Neural progenitor cell (in vitro differentiated cells): ENCODE data around the gene MNT. TPM values are rescaled to one million over a fixed set of nuclear protein-coding genes. Genes with fewer than 3 reads are reported as not detected.
"Not testable (repeated sequence)": the region's sequence is repeated elsewhere in the genome, so short reads cannot be mapped to it uniquely, and the experiment has no call there.

Source experiments
- DNase-seq: peaks from one replicate; pipeline ENCODE4 v3.0.0-alpha.2; 2016; ENCODE audit warnings: low spot score
- H2AFZ ChIP-seq: fragments of 200-600 bp; sonication (generic); replicated peaks from 2 replicates; pipeline ENCODE4 v1.6.1; 2016; ENCODE audit warnings: antibody characterized with exemption
- H3F3A ChIP-seq: fragments of 200-600 bp; sonication (generic); 2 replicates; pipeline ENCODE4 v1.6.1; 2016; ENCODE audit warnings: antibody characterized with exemption, low read depth
- H3K27ac ChIP-seq: fragments of 200-600 bp; sonication (generic); 2 replicates; pipeline ENCODE4 v1.5.1; 2016; ENCODE audit warnings: mild to moderate bottlenecking
- H3K27me3 ChIP-seq: fragments of 200-600 bp; sonication (generic); 2 replicates; pipeline ENCODE4 v1.6.1; 2016; ENCODE audit warnings: mild to moderate bottlenecking, moderate library complexity
- H3K36me3 ChIP-seq: fragments of 200-600 bp; sonication (generic); 2 replicates; pipeline ENCODE4 v1.5.1; 2016
- H3K4me1 ChIP-seq: fragments of 200-600 bp; sonication (generic); 2 replicates; pipeline ENCODE4 v1.6.1; 2016; ENCODE audit warnings: mixed run types
- H3K4me2 ChIP-seq: fragments of 200-600 bp; sonication (generic); 2 replicates; pipeline ENCODE4 v1.6.1; 2016
- H3K4me3 ChIP-seq: fragments of 200-600 bp; sonication (generic); 2 replicates; pipeline ENCODE4 v1.5.1; 2016
- H3K79me2 ChIP-seq: fragments of 200-600 bp; sonication (generic); 2 replicates; pipeline ENCODE4 v1.6.1; 2016; ENCODE audit warnings: low read depth
- H3K9ac ChIP-seq: fragments of 200-600 bp; sonication (generic); 2 replicates; pipeline ENCODE4 v1.6.1; 2016
- H3K9me3 ChIP-seq: fragments of 200-600 bp; sonication (generic); 2 replicates; pipeline ENCODE4 v1.5.1; 2016; ENCODE audit warnings: low read depth
- H4K20me1 ChIP-seq: fragments of 200-600 bp; sonication (generic); 2 replicates; pipeline ENCODE4 v1.6.1; 2016; ENCODE audit warnings: low read depth
- H3K27ac Mint-ChIP-seq: 3 replicates; pipeline ENCODE4 v1.8.0; 2021; ENCODE audit warnings: mixed read lengths
- H3K27me3 Mint-ChIP-seq: 2 replicates; pipeline ENCODE4 v1.8.0; 2022; ENCODE audit warnings: low read depth, mild to moderate bottlenecking, inconsistent platforms, moderate library complexity, mixed read lengths; ENCODE audit not compliant: insufficient read depth
- H3K36me3 Mint-ChIP-seq: 3 replicates; pipeline ENCODE4 v1.8.0; 2021; ENCODE audit warnings: mixed read lengths
- H3K4me1 Mint-ChIP-seq: 3 replicates; pipeline ENCODE4 v1.8.0; 2021; ENCODE audit warnings: mixed read lengths
- H3K4me3 Mint-ChIP-seq: 3 replicates; pipeline ENCODE4 v1.8.0; 2021; ENCODE audit warnings: mild to moderate bottlenecking, moderate library complexity, mixed read lengths
- H3K9me3 Mint-ChIP-seq: 3 replicates; pipeline ENCODE4 v1.8.0; 2020; ENCODE audit warnings: mixed read lengths
- EZH2 ChIP-seq: fragments of 200-600 bp; sonication (generic); IDR thresholded peaks from 2 replicates; pipeline ENCODE4 v1.6.1; 2017; ENCODE audit warnings: antibody characterized with exemption, mild to moderate bottlenecking, moderate library complexity
- EZH2phosphoT487 ChIP-seq: fragments of 200-600 bp; sonication (generic); IDR thresholded peaks from 2 replicates; pipeline ENCODE4 v1.6.1; 2017; ENCODE audit warnings: antibody characterized with exemption
- total RNA-seq: library from RNA; depleted of rRNA; stranded (reverse); fragments of >200 nt; gene quantifications from 2 replicates; pipeline ENCODE4 v1.2.3, GENCODE V29; 2015; ENCODE audit warnings: low replicate concordance
- TF ChIP-seq, protein P1 (sequence below): fragments of 200-600 bp; sonication (generic); IDR thresholded peaks from 2 replicates; pipeline ENCODE4 v1.5.1; 2017; ENCODE audit warnings: antibody characterized with exemption, mild to moderate bottlenecking

MNT gene, protein sequence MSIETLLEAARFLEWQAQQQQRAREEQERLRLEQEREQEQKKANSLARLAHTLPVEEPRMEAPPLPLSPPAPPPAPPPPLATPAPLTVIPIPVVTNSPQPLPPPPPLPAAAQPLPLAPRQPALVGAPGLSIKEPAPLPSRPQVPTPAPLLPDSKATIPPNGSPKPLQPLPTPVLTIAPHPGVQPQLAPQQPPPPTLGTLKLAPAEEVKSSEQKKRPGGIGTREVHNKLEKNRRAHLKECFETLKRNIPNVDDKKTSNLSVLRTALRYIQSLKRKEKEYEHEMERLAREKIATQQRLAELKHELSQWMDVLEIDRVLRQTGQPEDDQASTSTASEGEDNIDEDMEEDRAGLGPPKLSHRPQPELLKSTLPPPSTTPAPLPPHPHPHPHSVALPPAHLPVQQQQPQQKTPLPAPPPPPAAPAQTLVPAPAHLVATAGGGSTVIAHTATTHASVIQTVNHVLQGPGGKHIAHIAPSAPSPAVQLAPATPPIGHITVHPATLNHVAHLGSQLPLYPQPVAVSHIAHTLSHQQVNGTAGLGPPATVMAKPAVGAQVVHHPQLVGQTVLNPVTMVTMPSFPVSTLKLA
- 2.2 and 11.1 TPM in 2 replicates for total RNA-seq

DNA sequence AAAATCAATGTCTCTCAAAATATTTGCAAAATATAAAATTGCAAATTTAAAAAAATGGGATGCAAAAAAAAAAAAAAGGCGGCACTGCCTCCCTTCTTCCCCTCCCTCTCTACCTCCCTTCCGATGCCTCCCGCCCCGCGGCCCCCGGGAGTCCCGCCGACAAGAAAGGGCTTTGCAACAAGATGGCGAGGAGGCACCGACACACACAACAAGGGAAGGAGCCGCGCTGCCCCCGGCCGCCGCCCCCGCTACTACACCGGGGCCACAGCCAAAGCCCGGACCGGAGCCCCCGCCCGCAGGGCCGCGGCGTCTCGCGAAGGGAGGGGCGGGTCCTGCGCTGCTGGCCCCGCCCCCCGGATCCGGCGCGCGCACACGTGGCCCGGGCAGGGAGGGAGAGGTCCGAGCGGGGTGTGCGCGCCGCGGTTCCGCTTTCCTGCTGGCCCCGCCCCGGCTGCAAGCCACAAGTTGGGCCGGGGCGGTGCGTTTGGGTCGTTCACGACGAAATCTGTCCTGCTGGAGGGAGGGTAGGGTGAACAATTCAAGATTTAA is at the start of gene MNT:
TSS of gene MNT (minus strand) at position 184 of the 549 bp plus-strand sequence. CDS start 348 bp downstream, outside the sequence.
- H3K36me3 Mint-ChIP-seq, result no peaks in the 10 kb centered on the region
- no peaks in the 10 kb centered on the region for H3K36me3 ChIP-seq
- peak within 1 kb of the TSS; percentile 61 for H3K9ac ChIP-seq
- H2AFZ ChIP-seq, result no peak within 1 kb of the TSS
- peaks cover 20% of the 10 kb centered on the region for H3K27me3 Mint-ChIP-seq
- H3K79me2 ChIP-seq, result peaks cover 26% of the 10 kb centered on the region
- peaks cover 56% of the 10 kb centered on the region for H3K4me1 Mint-ChIP-seq
- peak within 1 kb of the TSS; percentile 89 for H3K27ac ChIP-seq
- peak within 1 kb of the TSS; percentile 98 for H3K4me3 Mint-ChIP-seq
- peaks cover 37% of the 10 kb centered on the region for H4K20me1 ChIP-seq
- H3K27me3 ChIP-seq, result no peaks in the 10 kb centered on the region
- DNase-seq, result peak; percentile 97
- peak within 1 kb of the TSS; percentile 81 for H3K4me3 ChIP-seq
- H3K9me3 Mint-ChIP-seq, result no peaks in the 10 kb centered on the region
- H3K9me3 ChIP-seq, result no peaks in the 10 kb centered on the region
- H3F3A ChIP-seq, result peaks cover 66% of the 10 kb centered on the region
- H3K27ac Mint-ChIP-seq, result peak within 1 kb of the TSS; percentile 97
- H3K4me1 ChIP-seq, result peaks cover 27% of the 10 kb centered on the region
- H3K4me2 ChIP-seq, result peak within 1 kb of the TSS; percentile 95
- TF ChIP-seq EZH2phosphoT487 (no peak), EZH2 (no peak)
- TF ChIP-seq, protein P1, sequence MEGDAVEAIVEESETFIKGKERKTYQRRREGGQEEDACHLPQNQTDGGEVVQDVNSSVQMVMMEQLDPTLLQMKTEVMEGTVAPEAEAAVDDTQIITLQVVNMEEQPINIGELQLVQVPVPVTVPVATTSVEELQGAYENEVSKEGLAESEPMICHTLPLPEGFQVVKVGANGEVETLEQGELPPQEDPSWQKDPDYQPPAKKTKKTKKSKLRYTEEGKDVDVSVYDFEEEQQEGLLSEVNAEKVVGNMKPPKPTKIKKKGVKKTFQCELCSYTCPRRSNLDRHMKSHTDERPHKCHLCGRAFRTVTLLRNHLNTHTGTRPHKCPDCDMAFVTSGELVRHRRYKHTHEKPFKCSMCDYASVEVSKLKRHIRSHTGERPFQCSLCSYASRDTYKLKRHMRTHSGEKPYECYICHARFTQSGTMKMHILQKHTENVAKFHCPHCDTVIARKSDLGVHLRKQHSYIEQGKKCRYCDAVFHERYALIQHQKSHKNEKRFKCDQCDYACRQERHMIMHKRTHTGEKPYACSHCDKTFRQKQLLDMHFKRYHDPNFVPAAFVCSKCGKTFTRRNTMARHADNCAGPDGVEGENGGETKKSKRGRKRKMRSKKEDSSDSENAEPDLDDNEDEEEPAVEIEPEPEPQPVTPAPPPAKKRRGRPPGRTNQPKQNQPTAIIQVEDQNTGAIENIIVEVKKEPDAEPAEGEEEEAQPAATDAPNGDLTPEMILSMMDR, result no peak

DNA sequence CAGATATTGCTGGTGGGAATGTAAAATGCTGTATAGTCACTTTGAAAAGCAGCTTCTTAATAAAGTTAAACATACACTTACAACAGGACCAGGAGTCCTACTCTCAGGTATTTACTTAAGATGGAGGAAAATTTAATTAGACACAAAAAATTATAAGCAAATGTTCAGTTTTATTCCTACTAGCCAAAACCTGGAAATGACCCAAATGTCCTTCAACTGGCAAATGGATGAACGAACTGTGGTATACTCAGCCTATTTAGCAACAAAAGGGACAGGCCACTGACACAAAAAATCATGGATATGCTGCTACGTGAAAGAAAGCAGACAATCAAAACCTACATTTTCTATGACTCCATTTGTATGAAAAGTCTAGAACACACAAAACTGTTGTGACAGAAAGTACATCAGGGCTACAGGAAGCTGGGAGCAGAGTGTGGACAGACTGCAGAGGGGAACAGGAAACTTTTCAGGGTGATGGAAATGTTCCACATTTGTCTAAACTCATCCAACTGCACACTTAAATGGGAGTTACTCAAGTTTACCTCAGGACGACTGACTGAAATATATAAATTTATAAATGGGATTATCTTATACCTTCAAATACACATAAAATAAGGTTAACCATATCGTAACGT is 49.3 kb upstream of the MNT start:
- H3K79me2 ChIP-seq, result peaks cover 10% of the 10 kb centered on the region
- Mint-ChIP-seq H3K27ac (no peak overlapping the region), H3K36me3 (peaks cover 17% of the 10 kb centered on the region), H3K27me3 (no peaks in the 10 kb centered on the region), H3K9me3 (peaks cover 9% of the 10 kb centered on the region), H3K4me3 (no peak overlapping the region), H3K4me1 (peaks cover 16% of the 10 kb centered on the region)
- H2AFZ ChIP-seq, result no peak overlapping the region
- peaks cover 5% of the 10 kb centered on the region for H3F3A ChIP-seq
- no peak overlapping the region for H3K4me3 ChIP-seq
- no peak overlapping the region for H3K27ac ChIP-seq
- no peaks in the 10 kb centered on the region for H3K9me3 ChIP-seq
- DNase-seq, result no peak
- H4K20me1 ChIP-seq, result no peaks in the 10 kb centered on the region
- H3K27me3 ChIP-seq, result no peaks in the 10 kb centered on the region
- peaks cover 6% of the 10 kb centered on the region for H3K36me3 ChIP-seq
- no peak overlapping the region for H3K9ac ChIP-seq
- H3K4me2 ChIP-seq, result no peak overlapping the region
- H3K4me1 ChIP-seq, result peaks cover 5% of the 10 kb centered on the region
- TF ChIP-seq EZH2phosphoT487 (no peak), EZH2 (no peak)
- TF ChIP-seq, protein P1, result no peak

DNA sequence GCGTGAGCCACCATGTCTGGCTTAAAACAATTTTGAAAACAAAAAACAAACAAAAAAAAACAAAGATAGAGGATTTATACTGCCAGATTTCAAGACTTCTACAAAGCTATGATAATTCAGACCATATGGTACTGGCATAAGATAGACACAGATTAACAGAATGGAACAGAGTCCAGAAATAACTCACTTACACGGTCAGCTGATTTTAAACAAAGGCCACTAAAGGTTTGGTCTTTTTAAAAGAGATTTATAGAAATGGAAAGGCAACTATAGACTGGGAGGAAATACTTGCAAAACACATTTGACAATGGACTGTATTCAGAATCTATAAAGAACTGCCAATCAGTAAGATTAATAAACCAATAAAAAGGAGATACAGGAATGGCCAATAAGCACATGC is 48.6 kb upstream of the MNT start:
- Mint-ChIP-seq H3K36me3 (peaks cover 18% of the 10 kb centered on the region), H3K27ac (no peak overlapping the region), H3K4me1 (peaks cover 16% of the 10 kb centered on the region), H3K4me3 (no peak overlapping the region), H3K9me3 (peaks cover 10% of the 10 kb centered on the region), H3K27me3 (no peaks in the 10 kb centered on the region)
- Histone ChIP-seq H3K4me3 (no peak overlapping the region), H3K4me1 (peaks cover 5% of the 10 kb centered on the region), H3K9ac (no peak overlapping the region), H4K20me1 (no peaks in the 10 kb centered on the region), H3F3A (peaks cover 5% of the 10 kb centered on the region), H3K27me3 (no peaks in the 10 kb centered on the region), H3K36me3 (peaks cover 6% of the 10 kb centered on the region), H2AFZ (no peak overlapping the region), H3K9me3 (no peaks in the 10 kb centered on the region), H3K79me2 (peaks cover 15% of the 10 kb centered on the region), H3K27ac (no peak overlapping the region), H3K4me2 (no peak overlapping the region)
- DNase-seq, result no peak
- TF ChIP-seq, protein P1, result no peak
- TF ChIP-seq EZH2phosphoT487, result no peak
- TF ChIP-seq EZH2, result no peak

DNA sequence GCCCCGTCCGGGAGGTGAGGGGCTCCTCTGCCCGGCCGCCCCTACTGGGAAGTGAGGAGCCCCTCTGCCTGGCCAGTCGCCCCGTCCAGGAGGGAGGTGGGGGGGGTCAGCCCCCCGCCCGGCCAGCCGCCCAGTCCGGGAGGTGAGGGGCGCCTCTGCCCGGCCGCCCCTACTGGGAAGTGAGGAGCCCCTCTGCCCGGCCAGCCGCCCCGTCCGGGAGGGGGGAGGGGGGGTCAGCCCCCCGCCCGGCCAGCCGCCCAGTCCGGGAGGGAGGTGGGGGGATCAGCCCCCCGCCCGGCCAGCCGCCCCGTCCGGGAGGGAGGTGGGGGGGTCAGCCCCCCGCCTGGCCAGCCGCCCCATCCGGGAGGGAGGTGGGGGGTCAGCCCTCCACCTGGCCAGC is 46.6 kb upstream of the MNT start:
- H3F3A ChIP-seq, H3K27ac ChIP-seq, H3K9ac ChIP-seq, H3K4me1 ChIP-seq, DNase-seq, H3K27me3 ChIP-seq, H3K4me3 Mint-ChIP-seq, H2AFZ ChIP-seq, H4K20me1 ChIP-seq, H3K27ac Mint-ChIP-seq, H3K4me3 ChIP-seq, H3K9me3 ChIP-seq, H3K27me3 Mint-ChIP-seq, H3K4me2 ChIP-seq, H3K36me3 ChIP-seq: not testable (repeated sequence)
- Mint-ChIP-seq H3K36me3 (peaks cover 20% of the 10 kb centered on the region), H3K4me1 (peaks cover 14% of the 10 kb centered on the region), H3K9me3 (peaks cover 10% of the 10 kb centered on the region)
- H3K79me2 ChIP-seq, result peaks cover 15% of the 10 kb centered on the region
